ENCODE measurements around the gene AMMECR1. TPM values are rescaled to one million over a fixed set of nuclear protein-coding genes. Genes with fewer than 3 reads are reported as not detected.
A peak's percentile ranks its signal among the peaks of the same experiment; 100 is the strongest.

The AMMECR1 gene
- total RNA-seq, 2 experiments from 2014 or later: 3.7 to 4.1 TPM

DNA sequence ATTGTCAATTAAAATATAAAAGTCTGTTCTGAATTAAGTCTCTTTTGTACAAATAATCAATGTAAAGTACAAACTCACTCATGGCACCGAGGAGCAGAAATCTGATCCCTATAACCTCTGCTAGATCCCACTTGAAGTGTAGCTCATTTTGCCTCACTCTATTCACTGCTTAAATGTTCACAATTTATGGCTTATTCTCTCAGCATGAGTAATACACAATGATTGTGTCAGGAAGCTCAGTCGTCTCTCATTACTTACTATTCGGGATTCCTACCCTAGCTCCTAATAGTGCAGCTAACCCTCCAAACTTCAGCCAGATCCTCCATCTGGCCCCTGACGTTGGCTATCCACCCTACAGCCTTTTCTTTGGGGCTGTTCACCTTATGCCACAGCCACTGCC lies 4.7 kb upstream of the AMMECR1 start:
- H3K4me3 Mint-ChIP-seq: no peak overlapping the region
- no peaks in the 10 kb centered on the region for H3K9me3 Mint-ChIP-seq
- intact Hi-C loops (cut with micrococcal nuclease): no loop called here
- no peak for DNase-seq
- no peaks in the 10 kb centered on the region for H3K4me1 Mint-ChIP-seq (ENCODE audit: low read depth)
- no peak overlapping the region for H3K27ac Mint-ChIP-seq
- no peaks in the 10 kb centered on the region for H3K36me3 Mint-ChIP-seq (ENCODE audit: low read depth)
- H3K27me3 Mint-ChIP-seq (ENCODE audit: low read depth): no peaks in the 10 kb centered on the region
- CTCF ChIA-PET: interaction anchor here (1.3 kb wide), 1 partner anchor 162 kb away, joined by 3 read pairs; no protein-coding TSS in a partner anchor

DNA sequence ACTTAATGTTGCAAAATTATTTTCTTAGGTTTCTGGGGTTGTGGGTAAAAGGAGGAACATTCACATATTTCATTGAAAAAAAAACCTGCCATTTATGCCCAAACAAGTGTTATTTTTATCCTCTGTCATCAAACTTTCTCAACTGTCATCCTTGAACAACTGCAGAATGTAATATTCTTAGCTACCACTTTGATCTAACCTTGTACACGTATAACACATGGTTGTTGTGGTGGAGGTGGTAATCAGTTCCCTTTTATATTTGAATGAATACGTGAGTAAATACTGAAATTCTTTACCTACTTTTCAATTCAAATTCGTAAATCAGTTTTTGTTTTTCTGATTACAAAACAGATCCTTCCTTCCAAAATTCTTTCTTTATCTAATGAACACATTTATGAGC lies 3.8 kb upstream of the AMMECR1 start:
- intact Hi-C loops (cut with micrococcal nuclease): no loop called here
- Mint-ChIP-seq H3K27me3 (ENCODE audit: low read depth) (no peaks in the 10 kb centered on the region), H3K4me1 (ENCODE audit: low read depth) (no peaks in the 10 kb centered on the region), H3K4me3 (no peak overlapping the region), H3K36me3 (ENCODE audit: low read depth) (peaks cover 1% of the 10 kb centered on the region), H3K27ac (no peak overlapping the region), H3K9me3 (no peaks in the 10 kb centered on the region)
- no peak for DNase-seq
- CTCF ChIA-PET: no interaction called here

DNA sequence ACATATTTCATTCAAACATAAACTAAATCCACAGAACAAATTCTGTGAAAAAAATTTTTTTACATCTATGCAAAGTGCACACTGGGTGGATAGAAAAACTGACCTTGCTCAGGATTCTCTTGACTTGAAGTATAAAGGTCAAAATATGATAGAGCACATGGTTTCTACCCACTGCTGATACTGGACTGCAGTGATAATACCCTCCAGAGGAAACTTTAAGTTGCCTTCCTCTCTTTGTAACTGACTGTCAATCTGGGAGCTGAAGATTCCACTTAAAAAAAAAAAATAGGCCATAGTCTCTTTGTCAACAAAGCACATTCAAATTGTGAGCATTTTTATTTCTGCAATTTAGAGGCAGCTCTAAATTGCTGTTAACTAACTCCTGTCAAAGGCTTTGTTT lies 3.2 kb upstream of the AMMECR1 start:
- intact Hi-C loops (cut with micrococcal nuclease): no loop called here
- DNase-seq: no peak
- Mint-ChIP-seq H3K36me3 (ENCODE audit: low read depth) (peaks cover 1% of the 10 kb centered on the region), H3K27me3 (ENCODE audit: low read depth) (no peaks in the 10 kb centered on the region), H3K4me3 (no peak overlapping the region), H3K9me3 (no peaks in the 10 kb centered on the region), H3K27ac (no peak overlapping the region), H3K4me1 (ENCODE audit: low read depth) (no peaks in the 10 kb centered on the region)
- CTCF ChIA-PET: no interaction called here

DNA sequence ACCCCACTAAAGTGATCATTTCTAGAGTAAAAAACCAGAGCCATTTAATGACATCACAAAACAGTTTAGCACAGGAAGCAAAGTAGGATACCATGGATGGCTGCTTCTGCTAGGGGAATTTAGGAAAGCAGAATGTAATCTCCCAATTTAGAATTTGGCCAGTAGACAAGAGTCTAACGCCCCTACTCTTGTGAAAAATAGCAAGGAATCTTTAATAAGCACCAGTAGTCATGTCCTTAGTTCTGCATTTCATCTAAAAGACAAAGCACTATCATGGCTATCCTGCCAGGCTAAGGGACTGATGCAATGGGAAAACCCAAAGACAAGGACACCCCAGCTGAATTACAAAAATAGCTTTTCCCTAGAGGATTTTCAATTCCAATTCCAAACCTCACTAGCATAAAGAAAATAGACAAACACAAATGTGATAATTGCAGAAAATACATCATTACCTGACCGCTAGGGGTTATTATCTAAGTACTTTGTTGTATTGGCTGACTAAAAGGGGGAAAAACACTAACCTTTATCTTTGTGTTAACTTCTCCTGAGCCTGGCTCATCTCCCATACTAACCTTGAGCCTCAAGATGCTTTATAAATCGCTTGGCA lies 2.6 kb upstream of the AMMECR1 start:
- H3K4me3 Mint-ChIP-seq: no peak overlapping the region
- no peaks in the 10 kb centered on the region for H3K9me3 Mint-ChIP-seq
- no peak for DNase-seq
- intact Hi-C loops (cut with micrococcal nuclease): no loop called here
- peaks cover 2% of the 10 kb centered on the region for H3K4me1 Mint-ChIP-seq (ENCODE audit: low read depth)
- no peak overlapping the region for H3K27ac Mint-ChIP-seq
- CTCF ChIA-PET: no interaction called here
- H3K36me3 Mint-ChIP-seq (ENCODE audit: low read depth): peaks cover 1% of the 10 kb centered on the region
- no peaks in the 10 kb centered on the region for H3K27me3 Mint-ChIP-seq (ENCODE audit: low read depth)

DNA sequence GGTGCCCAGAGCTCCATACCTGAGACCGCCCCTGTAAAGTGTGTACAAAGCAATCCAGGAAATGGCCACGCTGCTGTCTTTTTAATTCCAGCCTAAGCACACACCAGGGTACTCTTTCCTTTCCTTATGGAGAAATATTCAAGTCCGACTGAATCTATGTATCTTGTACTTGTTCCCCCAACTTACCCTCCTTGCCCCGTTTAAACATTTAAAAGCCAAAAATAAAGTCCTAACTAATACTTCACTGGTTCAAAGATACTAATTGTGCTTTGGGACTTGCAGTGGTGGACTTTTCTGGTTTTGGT lies 731 bp upstream of the AMMECR1 start:
- H3K4me3 Mint-ChIP-seq: peak overlapping the region; percentile 91
- CTCF ChIA-PET: interaction anchor here (1.5 kb wide), 1 partner anchor 158 kb away, joined by 4 read pairs; no protein-coding TSS in a partner anchor
- H3K36me3 Mint-ChIP-seq (ENCODE audit: low read depth): peaks cover 1% of the 10 kb centered on the region
- no peaks in the 10 kb centered on the region for H3K27me3 Mint-ChIP-seq (ENCODE audit: low read depth)
- peak overlapping the region; percentile 94 for H3K27ac Mint-ChIP-seq
- no peak for DNase-seq
- H3K9me3 Mint-ChIP-seq: no peaks in the 10 kb centered on the region
- intact Hi-C loops (cut with micrococcal nuclease): loop anchor here (1.0 to 10.0 kb wide), 7 partner anchors 88 to 782 kb away; partner anchors contain the start of genes ACSL4, NXT2 and TMEM164
- peaks cover 18% of the 10 kb centered on the region for H3K4me1 Mint-ChIP-seq (ENCODE audit: low read depth)

DNA sequence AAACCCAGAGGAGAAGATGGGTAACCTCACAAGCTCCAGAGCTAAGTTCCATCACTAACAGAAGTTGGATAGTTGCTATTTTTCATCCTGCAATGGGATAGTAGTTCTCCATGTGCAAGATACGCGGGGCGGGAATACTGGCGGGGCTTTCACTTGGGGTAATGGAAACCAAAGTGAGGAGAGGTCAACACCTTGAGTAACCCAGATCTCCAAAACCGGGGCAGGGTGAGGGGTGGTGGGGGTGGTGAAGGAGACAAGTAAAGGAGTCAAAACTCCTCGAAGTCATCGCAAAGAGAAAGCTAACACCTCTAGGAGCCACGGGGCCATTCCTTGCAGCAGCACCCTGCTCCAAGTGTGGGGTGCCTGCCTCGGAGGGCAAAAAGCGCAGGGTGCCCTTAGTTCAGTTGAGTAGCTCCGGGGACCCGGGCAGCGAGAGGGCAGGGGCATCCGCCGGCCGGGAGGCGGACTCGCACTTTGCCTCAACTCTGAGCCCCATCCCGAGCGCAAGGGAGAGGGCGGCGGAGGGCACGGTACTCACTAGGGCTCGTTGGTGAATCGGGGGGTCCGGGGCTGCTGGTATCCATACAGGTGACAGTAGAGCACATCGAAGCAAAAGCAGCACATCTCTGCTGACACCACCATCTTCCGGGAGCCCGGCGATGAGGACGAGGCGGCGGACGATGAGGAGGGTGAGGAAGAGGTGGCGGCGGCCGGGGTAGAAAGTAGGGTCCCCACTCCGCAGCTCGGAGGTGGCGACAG lies 645 bp downstream of the AMMECR1 start:
- CTCF ChIA-PET: interaction anchor here (0.7 kb wide), 2 partner anchors 156 to 602 kb away, joined by 3 to 5 read pairs; no protein-coding TSS in a partner anchor
- intact Hi-C loops (cut with micrococcal nuclease): loop anchor here (2.0 to 10.0 kb wide), 4 partner anchors 92 to 472 kb away; partner anchors contain the start of gene TMEM164
- Mint-ChIP-seq H3K36me3 (ENCODE audit: low read depth) (peaks cover 1% of the 10 kb centered on the region), H3K4me3 (peak overlapping the region; percentile 91), H3K9me3 (no peaks in the 10 kb centered on the region), H3K27ac (peak overlapping the region; percentile 80), H3K4me1 (ENCODE audit: low read depth) (peaks cover 26% of the 10 kb centered on the region), H3K27me3 (ENCODE audit: low read depth) (no peaks in the 10 kb centered on the region)
- peak; percentile 32 for DNase-seq

DNA sequence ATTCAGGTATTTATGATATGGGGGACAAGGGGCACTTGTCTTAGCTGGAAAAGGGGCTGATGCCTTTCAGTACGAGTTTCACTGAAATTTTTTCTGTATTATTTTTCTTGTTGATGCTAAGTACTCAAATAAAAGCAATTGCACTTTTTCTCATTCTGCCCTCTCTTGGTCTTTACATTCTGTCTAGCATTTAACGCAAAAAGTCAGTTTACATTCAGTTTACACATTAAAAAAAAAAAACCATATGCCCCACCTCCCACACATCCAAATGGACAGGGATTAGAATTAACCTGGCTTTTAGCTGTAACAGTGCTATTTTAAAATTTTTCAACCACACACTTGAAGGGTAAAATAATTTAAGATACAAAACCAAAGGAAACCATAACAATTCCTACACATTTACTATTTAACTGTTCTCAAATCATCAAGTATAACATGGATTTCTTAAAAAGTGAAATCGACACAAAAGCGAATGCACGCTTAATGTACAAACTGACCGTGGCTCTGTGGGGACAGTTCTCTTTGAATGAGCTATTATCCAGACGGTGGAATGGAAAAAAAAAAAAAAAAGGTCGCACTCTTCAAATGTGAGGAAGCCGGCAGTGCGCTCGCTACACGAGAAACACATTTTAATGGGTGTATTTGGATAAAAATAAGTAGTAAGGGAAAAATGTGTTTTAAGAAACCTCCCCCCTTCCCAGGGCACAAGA lies 1.4 kb downstream of the AMMECR1 start:
- Mint-ChIP-seq H3K9me3 (no peaks in the 10 kb centered on the region), H3K27ac (peak overlapping the region; percentile 80), H3K36me3 (ENCODE audit: low read depth) (peaks cover 1% of the 10 kb centered on the region), H3K4me3 (peak overlapping the region; percentile 91), H3K4me1 (ENCODE audit: low read depth) (peaks cover 33% of the 10 kb centered on the region), H3K27me3 (ENCODE audit: low read depth) (no peaks in the 10 kb centered on the region)
- CTCF ChIA-PET: interaction anchor here (0.7 kb wide), 2 partner anchors 156 to 603 kb away, joined by 3 to 5 read pairs; no protein-coding TSS in a partner anchor
- intact Hi-C loops (cut with micrococcal nuclease): loop anchor here (2.0 to 10.0 kb wide), 4 partner anchors 92 to 472 kb away; partner anchors contain the start of gene TMEM164
- no peak for DNase-seq

DNA sequence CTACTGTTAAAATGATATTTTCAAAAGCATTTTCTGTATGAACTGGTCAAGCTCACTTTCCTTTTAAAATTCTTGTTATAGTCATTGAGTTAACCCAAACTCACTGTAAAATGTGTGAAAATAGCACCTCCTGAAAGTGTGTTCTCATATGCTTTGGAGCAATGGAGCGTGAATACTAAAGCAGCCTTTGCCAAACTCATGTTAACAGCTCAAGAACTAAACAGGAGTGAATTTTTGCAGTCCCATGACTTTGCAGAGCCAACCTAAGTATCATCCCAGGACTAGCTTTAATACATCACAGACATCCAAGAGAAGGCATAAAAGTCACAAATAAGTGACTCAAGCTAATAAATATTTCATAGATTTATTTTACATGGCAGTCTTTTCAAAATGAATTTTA lies 2.3 kb downstream of the AMMECR1 start:
- H3K4me3 Mint-ChIP-seq: no peak overlapping the region

DNA sequence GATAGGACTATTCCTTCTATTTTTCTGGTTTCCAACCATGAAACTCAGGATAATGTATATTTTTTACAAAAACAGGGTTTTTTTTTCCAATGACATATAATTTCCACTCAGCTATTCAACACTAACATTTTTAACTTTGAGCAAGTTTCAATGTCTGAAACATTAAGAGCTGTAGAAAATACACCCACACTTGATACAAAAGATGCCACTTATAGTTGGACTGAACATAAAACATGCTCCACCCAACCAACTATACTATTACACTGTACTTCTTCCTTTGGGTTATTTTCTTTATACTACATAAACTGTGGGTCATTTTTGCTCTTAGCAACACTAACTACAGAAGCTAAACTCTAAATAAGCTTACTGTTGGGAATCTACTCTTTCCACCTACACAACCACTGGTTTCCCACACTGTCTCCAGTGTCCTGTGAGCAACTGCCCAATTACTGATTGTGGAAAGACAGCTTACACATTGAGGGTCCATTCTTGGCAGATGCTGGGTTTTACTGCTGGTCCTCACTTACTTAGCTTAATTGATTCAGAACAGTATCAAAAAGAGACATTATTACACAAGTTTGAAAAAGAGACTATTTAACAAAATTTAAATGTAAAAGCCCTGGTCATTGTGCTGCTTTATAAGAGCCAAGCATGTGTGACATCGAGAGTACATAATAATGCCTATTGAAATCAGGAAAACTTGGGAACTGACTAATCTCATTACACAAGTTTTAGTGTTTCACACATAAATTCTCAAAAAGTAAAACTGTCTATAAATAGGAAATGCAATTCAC lies 6.3 kb downstream of the AMMECR1 start:
- CTCF ChIA-PET: interaction anchor here (0.6 kb wide), 1 partner anchor 16 kb away, joined by 3 read pairs; no protein-coding TSS in a partner anchor
- Mint-ChIP-seq H3K27me3 (ENCODE audit: low read depth) (no peaks in the 10 kb centered on the region), H3K9me3 (no peaks in the 10 kb centered on the region), H3K27ac (no peak overlapping the region), H3K4me3 (no peak overlapping the region), H3K4me1 (ENCODE audit: low read depth) (peaks cover 60% of the 10 kb centered on the region), H3K36me3 (ENCODE audit: low read depth) (no peaks in the 10 kb centered on the region)
- intact Hi-C loops (cut with micrococcal nuclease): loop anchor here (1.0 to 10.0 kb wide), 3 partner anchors 43 to 467 kb away; no protein-coding TSS in a partner anchor
- no peak for DNase-seq

More for the DNA sequence above, 2.3 kb downstream of the AMMECR1 start:
- Mint-ChIP-seq H3K9me3 (no peaks in the 10 kb centered on the region), H3K27me3 (ENCODE audit: low read depth) (no peaks in the 10 kb centered on the region), H3K4me1 (ENCODE audit: low read depth) (peaks cover 43% of the 10 kb centered on the region), H3K36me3 (ENCODE audit: low read depth) (peaks cover 1% of the 10 kb centered on the region), H3K27ac (no peak overlapping the region)
- CTCF ChIA-PET: interaction anchor here (1.0 kb wide), 1 partner anchor 156 kb away, joined by 3 read pairs; no protein-coding TSS in a partner anchor
- intact Hi-C loops (cut with micrococcal nuclease): loop anchor here (5.0 to 10.0 kb wide), 3 partner anchors 128 to 471 kb away; partner anchors contain the start of gene TMEM164
- no peak for DNase-seq

DNA sequence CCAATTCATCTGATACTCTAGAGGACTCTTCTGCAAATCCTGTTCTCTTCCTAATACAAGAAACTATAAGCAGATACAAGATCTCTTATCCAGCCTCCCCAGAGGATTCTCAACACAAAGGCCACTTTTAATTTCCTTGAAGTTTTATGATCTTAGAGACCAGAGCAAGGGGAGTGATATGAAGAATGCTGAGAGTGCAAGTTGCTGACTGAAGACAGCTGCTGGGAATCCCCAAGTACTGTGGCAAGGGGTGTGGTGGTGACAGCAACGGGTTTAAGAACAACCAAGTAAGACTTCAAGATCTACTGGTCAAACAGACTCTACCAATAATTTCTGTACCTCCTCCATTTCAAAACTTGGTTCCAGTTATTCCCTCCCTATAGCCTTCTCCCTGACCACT lies 7.0 kb downstream of the AMMECR1 start:
- Mint-ChIP-seq H3K27me3 (ENCODE audit: low read depth) (no peaks in the 10 kb centered on the region), H3K9me3 (no peaks in the 10 kb centered on the region), H3K27ac (no peak overlapping the region), H3K4me3 (no peak overlapping the region), H3K4me1 (ENCODE audit: low read depth) (peaks cover 60% of the 10 kb centered on the region), H3K36me3 (ENCODE audit: low read depth) (no peaks in the 10 kb centered on the region)
- CTCF ChIA-PET: no interaction called here
- peak; percentile 55 for DNase-seq
- intact Hi-C loops (cut with micrococcal nuclease): loop anchor here (1.0 to 10.0 kb wide), 3 partner anchors 42 to 466 kb away; no protein-coding TSS in a partner anchor

DNA sequence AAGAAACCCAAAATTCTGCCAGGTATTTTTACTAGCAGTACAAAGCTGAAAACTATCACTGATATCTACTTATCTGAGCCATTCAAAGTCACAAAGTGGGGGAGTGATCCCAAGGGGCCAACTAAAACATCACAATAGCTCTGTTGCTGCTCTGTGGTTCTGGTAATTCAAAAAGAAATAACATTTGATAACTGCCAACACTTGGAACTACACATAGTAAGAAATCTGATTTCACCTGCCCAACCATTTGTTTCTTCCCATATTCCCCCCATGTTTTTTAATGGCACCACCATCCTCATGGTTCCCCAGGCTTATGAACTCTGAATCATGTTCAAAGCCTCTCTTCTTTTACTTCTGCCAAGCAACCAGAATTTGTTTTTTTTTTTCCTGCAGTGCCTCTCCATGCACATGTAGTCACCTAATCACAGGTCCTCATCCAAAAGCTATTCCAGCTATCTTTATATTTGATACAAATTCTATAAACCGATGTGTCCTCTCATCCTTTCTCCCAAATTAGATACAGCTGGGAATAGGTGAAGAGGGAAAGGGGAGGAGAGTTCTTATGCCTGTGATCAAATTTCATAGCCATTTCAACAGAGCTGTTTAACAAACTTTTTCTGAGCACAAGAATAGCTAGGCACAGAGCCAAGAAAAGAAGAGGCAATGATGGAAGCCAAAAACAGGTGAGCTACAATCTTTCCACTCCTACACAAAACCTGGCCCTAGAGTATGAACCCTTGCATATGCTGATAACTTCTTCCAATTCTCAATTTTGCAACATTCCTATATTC lies 7.7 kb downstream of the AMMECR1 start:
- CTCF ChIA-PET: no interaction called here
- intact Hi-C loops (cut with micrococcal nuclease): loop anchor here (2.0 to 10.0 kb wide), 2 partner anchors 41 to 465 kb away; no protein-coding TSS in a partner anchor
- Mint-ChIP-seq H3K36me3 (ENCODE audit: low read depth) (no peaks in the 10 kb centered on the region), H3K27me3 (ENCODE audit: low read depth) (no peaks in the 10 kb centered on the region), H3K4me3 (no peak overlapping the region), H3K4me1 (ENCODE audit: low read depth) (peaks cover 57% of the 10 kb centered on the region), H3K27ac (no peak overlapping the region), H3K9me3 (no peaks in the 10 kb centered on the region)
- no peak for DNase-seq

All from activated naive CD4-positive, alpha-beta T cell treated with anti-CD3 and anti-CD28 coated beads for 36 hours (primary cell).